ENCODE data around the gene MSH5.
"Not testable (repeated sequence)": the region's sequence is repeated elsewhere in the genome, so short reads cannot be mapped to it uniquely, and the experiment has no call there.

The MSH5 gene

DNA sequence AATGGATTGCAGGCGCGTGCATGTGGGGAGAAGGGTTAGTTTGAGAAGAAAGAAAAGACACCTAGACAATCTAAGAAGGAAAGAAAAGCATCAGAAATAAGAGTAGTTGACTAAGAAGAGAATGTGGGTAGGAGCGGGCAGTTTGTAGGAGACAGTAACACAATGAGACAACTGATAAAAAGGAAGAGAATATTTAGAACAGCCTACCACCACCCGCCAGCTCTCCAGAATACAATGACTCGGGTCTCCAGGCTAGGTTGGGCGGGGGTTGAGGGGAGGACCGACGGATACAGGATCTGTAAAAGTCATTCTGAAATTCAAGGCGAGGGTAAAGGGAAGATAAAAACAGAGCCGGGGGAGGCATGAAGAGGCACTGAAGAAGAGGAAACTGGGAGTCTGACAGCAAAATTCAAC is 37.4 kb upstream of the MSH5 start:
- Histone ChIP-seq H3K27me3 (ENCODE audit: control insufficient read depth, insufficient read depth, low read length) (no peaks in the 10 kb centered on the region), H3K4me3 (ENCODE audit: low read depth, low read length) (peak overlapping the region; percentile 70), H3K27ac (ENCODE audit: low read depth, low read length) (no peak overlapping the region; the same call in 1 of the 2 replicates), H3K36me3 (ENCODE audit: control insufficient read depth, insufficient read depth, low read length) (peaks cover 9% of the 10 kb centered on the region; the same call in 1 of the 2 replicates), H3K9ac (ENCODE audit: low read length) (peak overlapping the region; percentile 76), H3K4me1 (ENCODE audit: control insufficient read depth, insufficient read depth, low read length) (peaks cover 7% of the 10 kb centered on the region), H3K9me3 (ENCODE audit: control insufficient read depth, insufficient read depth, low read depth, low read length) (no peaks in the 10 kb centered on the region)

DNA sequence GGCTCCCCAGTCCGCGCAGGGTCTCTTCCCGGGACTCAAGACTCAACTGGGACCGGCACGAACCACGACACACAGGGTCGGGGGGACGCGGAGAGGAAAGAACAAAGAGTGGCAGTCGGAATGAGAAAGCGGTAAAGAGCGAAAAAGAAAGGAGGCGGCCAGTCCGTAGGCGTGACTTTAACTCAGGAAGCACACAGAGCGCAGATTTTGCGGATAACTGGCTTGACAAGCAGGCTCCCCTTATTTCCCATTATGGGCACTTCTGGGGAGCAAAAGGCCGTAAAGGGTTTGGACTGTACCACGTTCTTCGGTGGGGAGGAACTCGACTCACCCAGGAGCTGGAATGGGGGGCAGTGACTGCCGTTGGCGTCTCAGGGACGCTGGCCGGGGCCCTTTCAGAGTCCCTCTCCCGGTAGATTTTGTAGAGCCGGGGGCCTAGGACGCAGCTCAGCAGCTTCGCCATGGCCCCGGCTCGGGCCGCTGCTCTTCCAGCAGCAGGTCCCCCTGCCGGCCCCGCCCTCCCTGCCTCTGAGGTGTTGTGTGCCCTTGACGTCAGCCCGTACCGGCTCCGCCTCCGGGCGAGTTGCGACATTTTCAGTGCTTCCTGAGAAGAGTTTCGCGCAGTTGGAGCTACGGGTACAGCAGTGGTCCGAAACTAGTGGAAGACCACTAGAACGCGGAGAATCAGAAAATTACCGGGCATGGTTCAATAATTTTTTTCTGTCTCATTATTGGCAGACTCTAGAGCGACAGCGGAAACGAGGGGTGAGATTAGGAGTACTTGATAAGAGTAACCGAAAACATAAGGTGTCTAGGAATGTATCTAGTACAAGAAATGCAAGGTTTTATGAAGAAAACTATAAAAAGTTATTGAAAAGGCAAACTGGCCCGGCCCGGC is 36.7 kb upstream of the MSH5 start, which contains the start of gene ABHD16A:
Gene ABHD16A, minus strand, starts transcription at position 506 of the 898 bp plus-strand sequence. Its CDS starts 43 bp downstream, at position 463.
- Histone ChIP-seq H3K4me1 (ENCODE audit: control insufficient read depth, insufficient read depth, low read length) (peaks cover 7% of the 10 kb centered on the region), H3K9me3 (ENCODE audit: control insufficient read depth, insufficient read depth, low read depth, low read length) (no peaks in the 10 kb centered on the region), H3K27me3 (ENCODE audit: control insufficient read depth, insufficient read depth, low read length) (no peaks in the 10 kb centered on the region), H3K4me3 (ENCODE audit: low read depth, low read length) (peak within 1 kb of the TSS; percentile 70), H3K9ac (ENCODE audit: low read length) (peak within 1 kb of the TSS; percentile 76), H3K36me3 (ENCODE audit: control insufficient read depth, insufficient read depth, low read length) (0 out of 2 replicates have a peak, but pooled peaks cover 6% of the 10 kb centered on the region), H3K27ac (ENCODE audit: low read depth, low read length) (peak within 1 kb of the TSS; percentile 65; the same call in 1 of the 2 replicates)

DNA sequence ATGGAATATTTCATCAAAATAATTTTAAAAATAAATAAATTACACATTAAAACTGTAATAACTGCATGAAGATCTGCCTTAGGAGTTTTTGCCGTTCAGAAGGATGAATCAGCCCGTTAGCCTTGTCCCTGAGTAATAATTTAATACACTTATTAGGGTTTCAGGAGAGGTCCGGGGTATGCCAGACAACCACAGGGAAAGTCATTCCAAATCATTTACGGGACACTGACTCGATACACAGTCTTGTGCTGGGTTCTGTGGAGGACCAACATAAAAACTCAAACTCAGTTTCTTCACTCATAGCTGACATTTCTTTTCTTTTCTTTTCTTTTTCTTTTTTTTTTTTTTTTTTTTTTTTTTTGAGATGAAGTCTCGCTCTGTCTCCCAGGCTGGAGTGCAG is 33.9 kb upstream of the MSH5 start:
- H3K4me1 ChIP-seq (ENCODE audit: control insufficient read depth, insufficient read depth, low read length) = peaks cover 13% of the 10 kb centered on the region
- no peak overlapping the region for H3K27ac ChIP-seq (ENCODE audit: low read depth, low read length)
- H3K27me3 ChIP-seq (ENCODE audit: control insufficient read depth, insufficient read depth, low read length) = no peaks in the 10 kb centered on the region
- no peaks in the 10 kb centered on the region for H3K36me3 ChIP-seq (ENCODE audit: control insufficient read depth, insufficient read depth, low read length)
- no peak overlapping the region for H3K9ac ChIP-seq (ENCODE audit: low read length)
- H3K9me3 ChIP-seq (ENCODE audit: control insufficient read depth, insufficient read depth, low read depth, low read length) = no peaks in the 10 kb centered on the region
- H3K4me3 ChIP-seq (ENCODE audit: low read depth, low read length) = no peak overlapping the region

DNA sequence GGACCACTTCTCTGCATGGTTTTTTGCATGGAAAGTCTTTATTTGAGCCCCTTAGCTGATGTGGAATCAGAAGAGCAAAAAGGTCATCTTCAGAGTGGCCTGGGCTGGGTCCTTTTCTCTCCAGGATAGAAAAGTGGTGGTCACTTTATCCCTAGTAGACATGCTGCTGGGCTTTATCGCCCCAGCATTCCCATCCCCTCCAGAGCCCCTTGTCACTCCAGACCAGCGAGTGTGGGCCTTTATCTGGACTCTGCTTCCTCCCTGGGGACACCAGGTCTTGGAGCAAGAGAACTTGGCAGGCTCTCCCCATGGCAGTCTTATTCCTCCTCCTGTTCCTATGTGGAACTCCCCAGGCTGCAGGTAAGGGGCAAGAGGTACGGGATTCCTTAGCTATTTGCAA is 33.2 kb upstream of the MSH5 start, which contains the start of gene LY6G6F:
Gene LY6G6F, plus strand, starts transcription at position 268 of the 400 bp plus-strand sequence. Its CDS starts 41 bp downstream, at position 309.
- Histone ChIP-seq H3K9ac (ENCODE audit: low read length) (no peak within 1 kb of the TSS), H3K4me1 (ENCODE audit: control insufficient read depth, insufficient read depth, low read length) (peaks cover 19% of the 10 kb centered on the region), H3K36me3 (ENCODE audit: control insufficient read depth, insufficient read depth, low read length) (no peaks in the 10 kb centered on the region), H3K27ac (ENCODE audit: low read depth, low read length) (no peak within 1 kb of the TSS), H3K27me3 (ENCODE audit: control insufficient read depth, insufficient read depth, low read length) (no peaks in the 10 kb centered on the region), H3K9me3 (ENCODE audit: control insufficient read depth, insufficient read depth, low read depth, low read length) (no peaks in the 10 kb centered on the region), H3K4me3 (ENCODE audit: low read depth, low read length) (no peak within 1 kb of the TSS)

DNA sequence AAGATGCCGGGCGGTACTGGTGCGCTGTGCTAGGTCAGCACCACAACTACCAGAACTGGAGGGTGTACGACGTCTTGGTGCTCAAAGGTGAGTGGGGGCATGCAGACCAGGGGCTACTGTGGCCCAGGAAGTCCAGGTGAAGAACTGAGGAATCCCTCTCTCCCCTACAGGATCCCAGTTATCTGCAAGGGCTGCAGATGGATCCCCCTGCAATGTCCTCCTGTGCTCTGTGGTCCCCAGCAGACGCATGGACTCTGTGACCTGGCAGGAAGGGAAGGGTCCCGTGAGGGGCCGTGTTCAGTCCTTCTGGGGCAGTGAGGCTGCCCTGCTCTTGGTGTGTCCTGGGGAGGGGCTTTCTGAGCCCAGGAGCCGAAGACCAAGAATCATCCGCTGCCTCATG is 32.1 kb upstream of the MSH5 start:
- Histone ChIP-seq H3K36me3 (ENCODE audit: control insufficient read depth, insufficient read depth, low read length) (no peaks in the 10 kb centered on the region), H3K4me1 (ENCODE audit: control insufficient read depth, insufficient read depth, low read length) (peaks cover 12% of the 10 kb centered on the region; the same call in 1 of the 2 replicates), H3K9me3 (ENCODE audit: control insufficient read depth, insufficient read depth, low read depth, low read length) (no peaks in the 10 kb centered on the region), H3K27ac (ENCODE audit: low read depth, low read length) (no peak overlapping the region), H3K4me3 (ENCODE audit: low read depth, low read length) (no peak overlapping the region), H3K9ac (ENCODE audit: low read length) (no peak overlapping the region), H3K27me3 (ENCODE audit: control insufficient read depth, insufficient read depth, low read length) (no peaks in the 10 kb centered on the region)

DNA sequence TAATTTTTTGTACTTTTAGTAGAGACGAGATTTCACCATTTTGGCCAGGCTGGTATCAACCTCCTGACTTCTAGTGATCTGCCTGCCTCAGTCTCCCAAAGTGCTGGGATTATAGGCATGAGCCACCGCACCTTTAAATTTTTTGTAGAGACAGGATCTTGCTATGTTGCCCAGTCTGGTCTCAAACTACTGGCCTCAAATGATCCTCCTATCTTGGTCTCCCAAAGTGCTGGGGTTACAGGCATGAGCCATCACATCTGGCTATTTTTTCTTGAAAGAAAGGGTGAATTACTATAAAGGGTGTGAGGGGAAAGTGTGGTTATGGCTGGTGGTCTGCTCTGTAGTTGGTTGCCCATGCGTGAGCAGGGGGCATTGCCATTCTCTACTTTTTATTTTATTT is 31.6 kb upstream of the MSH5 start:
- H3K4me1 ChIP-seq (ENCODE audit: control insufficient read depth, insufficient read depth, low read length) = peaks cover 14% of the 10 kb centered on the region; the same call in 1 of the 2 replicates

DNA sequence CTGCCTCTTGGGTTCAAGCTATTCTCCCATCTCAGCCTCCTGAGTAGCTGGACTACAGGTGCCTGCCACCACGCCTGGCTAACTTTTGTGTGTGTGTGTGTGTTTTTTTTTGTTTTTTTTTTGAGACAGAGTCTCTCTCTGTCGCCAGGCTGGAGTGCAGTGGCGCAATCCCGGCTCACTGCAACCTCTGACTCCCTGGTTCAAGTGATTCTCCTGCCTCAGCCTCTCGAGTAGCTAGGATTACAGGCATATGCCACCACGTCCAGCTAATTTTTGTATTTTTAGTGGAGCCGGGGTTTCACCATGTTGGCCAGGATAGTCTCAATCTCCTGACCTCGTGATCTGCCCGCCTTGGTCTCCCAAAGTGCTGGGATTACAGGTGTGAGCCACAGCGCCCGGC is 30.6 kb upstream of the MSH5 start:
- H3K4me3 ChIP-seq (ENCODE audit: low read depth, low read length); H3K36me3 ChIP-seq (ENCODE audit: control insufficient read depth, insufficient read depth, low read length); H3K9me3 ChIP-seq (ENCODE audit: control insufficient read depth, insufficient read depth, low read depth, low read length): not testable (repeated sequence)

More for the DNA sequence above, 31.6 kb upstream of the MSH5 start:
- Histone ChIP-seq H3K27ac (ENCODE audit: low read depth, low read length) (no peak overlapping the region), H3K36me3 (ENCODE audit: control insufficient read depth, insufficient read depth, low read length) (no peaks in the 10 kb centered on the region), H3K4me3 (ENCODE audit: low read depth, low read length) (no peak overlapping the region), H3K27me3 (ENCODE audit: control insufficient read depth, insufficient read depth, low read length) (no peaks in the 10 kb centered on the region), H3K9ac (ENCODE audit: low read length) (no peak overlapping the region), H3K9me3 (ENCODE audit: control insufficient read depth, insufficient read depth, low read depth, low read length) (no peaks in the 10 kb centered on the region)

DNA sequence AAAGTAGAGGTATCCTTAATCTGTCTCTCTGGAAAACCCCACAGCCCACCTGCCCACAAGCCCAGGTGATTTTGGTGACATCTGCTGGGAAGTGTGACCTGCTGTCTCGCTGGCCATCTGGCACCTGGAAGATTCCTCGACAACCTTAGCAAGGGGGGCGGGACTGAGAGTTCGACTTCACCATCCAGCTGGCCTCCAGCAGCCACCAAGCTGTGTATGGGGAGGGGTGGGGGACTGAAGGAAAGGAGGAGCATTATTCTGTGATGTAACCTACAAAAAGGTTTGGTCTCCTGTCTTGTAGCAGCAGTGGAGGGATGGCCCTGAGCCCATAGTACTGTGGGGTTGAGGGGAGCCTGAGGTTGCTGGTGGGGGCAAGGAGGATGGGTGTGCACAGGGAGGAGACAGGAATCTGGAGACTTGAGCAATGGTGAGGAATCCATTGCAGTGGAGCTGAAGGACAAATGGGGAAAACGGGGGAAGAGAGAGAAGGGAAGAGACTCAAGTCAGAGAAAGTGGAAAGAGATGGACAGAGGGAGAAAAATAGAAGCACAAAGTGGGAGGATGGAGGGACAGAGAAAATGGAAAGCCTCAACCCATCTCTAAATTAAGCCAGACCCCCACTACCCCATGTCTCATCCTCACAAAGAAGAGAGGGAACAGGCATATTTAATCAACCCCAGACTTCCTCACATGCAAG is 29.1 kb upstream of the MSH5 start:
- no peak overlapping the region for H3K9ac ChIP-seq (ENCODE audit: low read length)
- no peaks in the 10 kb centered on the region for H3K36me3 ChIP-seq (ENCODE audit: control insufficient read depth, insufficient read depth, low read length)
- peaks cover 39% of the 10 kb centered on the region for H3K4me1 ChIP-seq (ENCODE audit: control insufficient read depth, insufficient read depth, low read length)
- no peaks in the 10 kb centered on the region for H3K27me3 ChIP-seq (ENCODE audit: control insufficient read depth, insufficient read depth, low read length)
- H3K27ac ChIP-seq (ENCODE audit: low read depth, low read length) = no peak overlapping the region
- no peak overlapping the region for H3K4me3 ChIP-seq (ENCODE audit: low read depth, low read length)
- no peaks in the 10 kb centered on the region for H3K9me3 ChIP-seq (ENCODE audit: control insufficient read depth, insufficient read depth, low read depth, low read length)

More for the DNA sequence above, 30.6 kb upstream of the MSH5 start:
- H3K27me3 ChIP-seq (ENCODE audit: control insufficient read depth, insufficient read depth, low read length); H3K9ac ChIP-seq (ENCODE audit: low read length); H3K27ac ChIP-seq (ENCODE audit: low read depth, low read length): not testable (repeated sequence)
- peaks cover 23% of the 10 kb centered on the region for H3K4me1 ChIP-seq (ENCODE audit: control insufficient read depth, insufficient read depth, low read length)

DNA sequence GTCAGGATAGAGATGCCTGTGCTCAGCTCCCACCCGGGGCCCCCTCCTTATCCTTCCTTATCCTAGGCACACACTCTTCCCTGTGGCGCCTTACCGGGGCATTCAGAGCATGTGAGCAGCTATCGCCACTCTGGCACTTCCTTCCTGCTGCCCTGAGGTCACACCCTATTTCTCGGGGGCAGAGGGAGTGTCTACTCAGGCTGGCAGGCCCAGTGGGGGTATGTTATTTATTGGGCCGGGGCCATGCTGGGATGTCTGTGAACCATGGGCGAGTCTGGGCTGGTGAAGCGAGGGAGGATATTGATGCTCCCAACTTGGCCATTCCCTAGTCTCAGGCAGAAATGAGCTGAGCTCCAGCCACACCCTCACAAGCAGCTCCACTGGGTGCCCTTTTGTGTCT is 28.6 kb upstream of the MSH5 start:
- Histone ChIP-seq H3K9me3 (ENCODE audit: control insufficient read depth, insufficient read depth, low read depth, low read length) (no peaks in the 10 kb centered on the region), H3K27me3 (ENCODE audit: control insufficient read depth, insufficient read depth, low read length) (no peaks in the 10 kb centered on the region), H3K4me1 (ENCODE audit: control insufficient read depth, insufficient read depth, low read length) (peaks cover 39% of the 10 kb centered on the region), H3K4me3 (ENCODE audit: low read depth, low read length) (no peak overlapping the region), H3K36me3 (ENCODE audit: control insufficient read depth, insufficient read depth, low read length) (no peaks in the 10 kb centered on the region), H3K9ac (ENCODE audit: low read length) (no peak overlapping the region), H3K27ac (ENCODE audit: low read depth, low read length) (no peak overlapping the region)

DNA sequence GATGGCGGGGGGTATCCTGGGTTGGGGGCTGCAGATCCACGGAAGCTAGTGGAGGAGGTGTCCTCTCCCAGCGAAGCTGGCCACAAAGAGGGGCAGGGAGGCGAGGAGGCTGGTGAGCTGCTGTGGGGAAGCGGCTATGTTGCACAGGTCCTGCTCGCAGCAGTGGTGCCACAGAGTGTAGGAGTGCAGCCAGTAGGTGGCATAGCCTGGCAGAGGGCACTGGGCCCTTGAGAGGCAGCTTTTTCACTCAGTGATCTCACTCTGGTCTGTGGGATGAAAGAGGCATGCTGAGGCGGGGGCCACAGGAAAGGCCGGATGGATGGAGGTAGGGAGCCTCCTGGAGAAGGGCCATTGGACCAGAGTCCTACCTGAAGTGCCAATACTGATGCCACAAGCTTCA is 27.5 kb upstream of the MSH5 start:
- Histone ChIP-seq H3K4me1 (ENCODE audit: control insufficient read depth, insufficient read depth, low read length) (peaks cover 40% of the 10 kb centered on the region), H3K27me3 (ENCODE audit: control insufficient read depth, insufficient read depth, low read length) (no peaks in the 10 kb centered on the region), H3K27ac (ENCODE audit: low read depth, low read length) (no peak overlapping the region), H3K9me3 (ENCODE audit: control insufficient read depth, insufficient read depth, low read depth, low read length) (no peaks in the 10 kb centered on the region), H3K36me3 (ENCODE audit: control insufficient read depth, insufficient read depth, low read length) (no peaks in the 10 kb centered on the region), H3K9ac (ENCODE audit: low read length) (no peak overlapping the region), H3K4me3 (ENCODE audit: low read depth, low read length) (no peak overlapping the region)

DNA sequence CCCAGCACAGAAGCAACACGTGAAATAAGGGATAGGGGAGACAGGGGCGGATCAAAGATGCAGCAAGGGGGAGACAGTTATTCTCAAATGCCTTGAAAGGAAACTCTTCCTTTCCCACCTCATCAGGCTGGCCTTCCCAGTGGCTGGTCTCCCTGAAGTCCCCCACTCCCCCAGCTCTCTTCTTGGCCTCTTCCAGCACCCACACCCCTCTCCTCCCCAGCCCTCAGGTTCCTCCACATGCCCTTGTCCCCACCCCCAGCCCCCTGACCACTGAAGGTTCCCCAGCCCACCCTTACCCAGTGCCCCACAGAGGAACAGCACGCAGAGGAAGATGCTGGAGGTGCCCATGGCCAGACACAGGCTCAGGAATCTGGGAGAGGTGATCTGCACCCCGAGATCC is 26.3 kb upstream of the MSH5 start:
- Histone ChIP-seq H3K4me1 (ENCODE audit: control insufficient read depth, insufficient read depth, low read length) (peaks cover 52% of the 10 kb centered on the region), H3K9ac (ENCODE audit: low read length) (peak overlapping the region; percentile 27), H3K36me3 (ENCODE audit: control insufficient read depth, insufficient read depth, low read length) (no peaks in the 10 kb centered on the region), H3K27ac (ENCODE audit: low read depth, low read length) (peak overlapping the region; percentile 51; the same call in 1 of the 2 replicates), H3K4me3 (ENCODE audit: low read depth, low read length) (no peak overlapping the region; the same call in 1 of the 2 replicates), H3K27me3 (ENCODE audit: control insufficient read depth, insufficient read depth, low read length) (no peaks in the 10 kb centered on the region), H3K9me3 (ENCODE audit: control insufficient read depth, insufficient read depth, low read depth, low read length) (no peaks in the 10 kb centered on the region)

All from HUES6 (cell line).